Neural progenitor cell (in vitro differentiated cells): ENCODE data around the gene PWWP2B. TPM values are rescaled to one million over a fixed set of nuclear protein-coding genes. Genes with fewer than 3 reads are reported as not detected.
A peak's percentile ranks its signal among the peaks of the same experiment; 100 is the strongest.

Source experiments
- DNase-seq: peaks from one replicate; pipeline ENCODE4 v3.0.0-alpha.2; 2016; ENCODE audit warnings: low spot score
- H2AFZ ChIP-seq: fragments of 200-600 bp; sonication (generic); replicated peaks from 2 replicates; pipeline ENCODE4 v1.6.1; 2016; ENCODE audit warnings: antibody characterized with exemption
- H3F3A ChIP-seq: fragments of 200-600 bp; sonication (generic); 2 replicates; pipeline ENCODE4 v1.6.1; 2016; ENCODE audit warnings: antibody characterized with exemption, low read depth
- H3K27ac ChIP-seq: fragments of 200-600 bp; sonication (generic); 2 replicates; pipeline ENCODE4 v1.5.1; 2016; ENCODE audit warnings: mild to moderate bottlenecking
- H3K27me3 ChIP-seq: fragments of 200-600 bp; sonication (generic); 2 replicates; pipeline ENCODE4 v1.6.1; 2016; ENCODE audit warnings: mild to moderate bottlenecking, moderate library complexity
- H3K36me3 ChIP-seq: fragments of 200-600 bp; sonication (generic); 2 replicates; pipeline ENCODE4 v1.5.1; 2016
- H3K4me1 ChIP-seq: fragments of 200-600 bp; sonication (generic); 2 replicates; pipeline ENCODE4 v1.6.1; 2016; ENCODE audit warnings: mixed run types
- H3K4me2 ChIP-seq: fragments of 200-600 bp; sonication (generic); 2 replicates; pipeline ENCODE4 v1.6.1; 2016
- H3K4me3 ChIP-seq: fragments of 200-600 bp; sonication (generic); 2 replicates; pipeline ENCODE4 v1.5.1; 2016
- H3K79me2 ChIP-seq: fragments of 200-600 bp; sonication (generic); 2 replicates; pipeline ENCODE4 v1.6.1; 2016; ENCODE audit warnings: low read depth
- H3K9ac ChIP-seq: fragments of 200-600 bp; sonication (generic); 2 replicates; pipeline ENCODE4 v1.6.1; 2016
- H3K9me3 ChIP-seq: fragments of 200-600 bp; sonication (generic); 2 replicates; pipeline ENCODE4 v1.5.1; 2016; ENCODE audit warnings: low read depth
- H4K20me1 ChIP-seq: fragments of 200-600 bp; sonication (generic); 2 replicates; pipeline ENCODE4 v1.6.1; 2016; ENCODE audit warnings: low read depth
- H3K27ac Mint-ChIP-seq: 3 replicates; pipeline ENCODE4 v1.8.0; 2021; ENCODE audit warnings: mixed read lengths
- H3K27me3 Mint-ChIP-seq: 2 replicates; pipeline ENCODE4 v1.8.0; 2022; ENCODE audit warnings: low read depth, mild to moderate bottlenecking, inconsistent platforms, moderate library complexity, mixed read lengths; ENCODE audit not compliant: insufficient read depth
- H3K36me3 Mint-ChIP-seq: 3 replicates; pipeline ENCODE4 v1.8.0; 2021; ENCODE audit warnings: mixed read lengths
- H3K4me1 Mint-ChIP-seq: 3 replicates; pipeline ENCODE4 v1.8.0; 2021; ENCODE audit warnings: mixed read lengths
- H3K4me3 Mint-ChIP-seq: 3 replicates; pipeline ENCODE4 v1.8.0; 2021; ENCODE audit warnings: mild to moderate bottlenecking, moderate library complexity, mixed read lengths
- H3K9me3 Mint-ChIP-seq: 3 replicates; pipeline ENCODE4 v1.8.0; 2020; ENCODE audit warnings: mixed read lengths
- EZH2 ChIP-seq: fragments of 200-600 bp; sonication (generic); IDR thresholded peaks from 2 replicates; pipeline ENCODE4 v1.6.1; 2017; ENCODE audit warnings: antibody characterized with exemption, mild to moderate bottlenecking, moderate library complexity
- EZH2phosphoT487 ChIP-seq: fragments of 200-600 bp; sonication (generic); IDR thresholded peaks from 2 replicates; pipeline ENCODE4 v1.6.1; 2017; ENCODE audit warnings: antibody characterized with exemption
- total RNA-seq: library from RNA; depleted of rRNA; stranded (reverse); fragments of >200 nt; gene quantifications from 2 replicates; pipeline ENCODE4 v1.2.3, GENCODE V29; 2015; ENCODE audit warnings: low replicate concordance
- TF ChIP-seq, protein P1 (sequence below): fragments of 200-600 bp; sonication (generic); IDR thresholded peaks from 2 replicates; pipeline ENCODE4 v1.5.1; 2017; ENCODE audit warnings: antibody characterized with exemption, mild to moderate bottlenecking

Gene PWWP2B
- total RNA-seq, 1 donor from 2014 or later = 0.34 TPM

DNA sequence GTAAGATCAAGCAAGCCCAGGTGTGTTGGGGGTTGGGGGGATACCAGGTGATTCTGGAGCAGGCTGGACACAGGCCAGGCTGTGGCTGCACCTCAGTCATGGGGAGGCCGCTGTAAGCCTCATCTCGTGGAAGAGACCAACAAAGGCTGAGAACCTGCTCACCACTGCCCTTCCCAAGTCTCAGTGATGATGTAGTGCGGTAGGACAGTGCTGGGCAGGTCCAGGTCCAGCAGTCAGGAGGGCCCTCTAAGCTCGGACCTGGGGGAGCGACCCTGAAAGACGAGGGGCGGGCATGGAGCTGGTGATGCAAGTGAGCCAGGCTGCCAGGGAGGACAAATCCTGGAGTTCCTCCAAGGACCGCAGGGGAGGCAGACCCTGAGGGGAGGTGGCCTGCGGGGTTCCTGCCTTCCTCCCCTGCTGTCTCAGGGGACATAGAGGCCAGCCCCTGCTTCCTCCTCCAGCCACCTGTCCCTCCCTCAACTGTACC is 3.3 kb upstream of the PWWP2B start:
- Histone ChIP-seq H3K9ac (no peak overlapping the region), H3K79me2 (no peaks in the 10 kb centered on the region), H4K20me1 (peaks cover 9% of the 10 kb centered on the region), H3K4me2 (no peak overlapping the region), H3K27me3 (peaks cover 46% of the 10 kb centered on the region), H3K27ac (no peak overlapping the region), H2AFZ (no peak overlapping the region), H3K4me1 (peaks cover 19% of the 10 kb centered on the region), H3K4me3 (no peak overlapping the region), H3K36me3 (no peaks in the 10 kb centered on the region), H3K9me3 (no peaks in the 10 kb centered on the region), H3F3A (peaks cover 25% of the 10 kb centered on the region)
- Mint-ChIP-seq H3K36me3 (no peaks in the 10 kb centered on the region), H3K9me3 (peaks cover 6% of the 10 kb centered on the region), H3K4me1 (peaks cover 5% of the 10 kb centered on the region), H3K27ac (no peak overlapping the region), H3K27me3 (peaks cover 19% of the 10 kb centered on the region), H3K4me3 (no peak overlapping the region)
- DNase-seq = no peak
- TF ChIP-seq EZH2 = no peak
- no peak for TF ChIP-seq EZH2phosphoT487
- TF ChIP-seq, protein P1, sequence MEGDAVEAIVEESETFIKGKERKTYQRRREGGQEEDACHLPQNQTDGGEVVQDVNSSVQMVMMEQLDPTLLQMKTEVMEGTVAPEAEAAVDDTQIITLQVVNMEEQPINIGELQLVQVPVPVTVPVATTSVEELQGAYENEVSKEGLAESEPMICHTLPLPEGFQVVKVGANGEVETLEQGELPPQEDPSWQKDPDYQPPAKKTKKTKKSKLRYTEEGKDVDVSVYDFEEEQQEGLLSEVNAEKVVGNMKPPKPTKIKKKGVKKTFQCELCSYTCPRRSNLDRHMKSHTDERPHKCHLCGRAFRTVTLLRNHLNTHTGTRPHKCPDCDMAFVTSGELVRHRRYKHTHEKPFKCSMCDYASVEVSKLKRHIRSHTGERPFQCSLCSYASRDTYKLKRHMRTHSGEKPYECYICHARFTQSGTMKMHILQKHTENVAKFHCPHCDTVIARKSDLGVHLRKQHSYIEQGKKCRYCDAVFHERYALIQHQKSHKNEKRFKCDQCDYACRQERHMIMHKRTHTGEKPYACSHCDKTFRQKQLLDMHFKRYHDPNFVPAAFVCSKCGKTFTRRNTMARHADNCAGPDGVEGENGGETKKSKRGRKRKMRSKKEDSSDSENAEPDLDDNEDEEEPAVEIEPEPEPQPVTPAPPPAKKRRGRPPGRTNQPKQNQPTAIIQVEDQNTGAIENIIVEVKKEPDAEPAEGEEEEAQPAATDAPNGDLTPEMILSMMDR = no peak

GRCh38 chr10:132394201-132394811 is 2.7 kb upstream of the PWWP2B start:
- H3K4me1 Mint-ChIP-seq = peaks cover 6% of the 10 kb centered on the region
- peaks cover 52% of the 10 kb centered on the region for H3K27me3 ChIP-seq
- peaks cover 9% of the 10 kb centered on the region for H4K20me1 ChIP-seq
- H3K27ac Mint-ChIP-seq = no peak overlapping the region
- H3K27ac ChIP-seq = no peak overlapping the region
- H3F3A ChIP-seq = peaks cover 20% of the 10 kb centered on the region
- no peak overlapping the region for H3K4me2 ChIP-seq
- no peaks in the 10 kb centered on the region for H3K9me3 ChIP-seq
- DNase-seq = no peak
- no peaks in the 10 kb centered on the region for H3K36me3 ChIP-seq
- H3K36me3 Mint-ChIP-seq = no peaks in the 10 kb centered on the region
- peaks cover 14% of the 10 kb centered on the region for H3K4me1 ChIP-seq
- peak overlapping the region; percentile 57 for H3K4me3 Mint-ChIP-seq
- no peaks in the 10 kb centered on the region for H3K79me2 ChIP-seq
- peaks cover 6% of the 10 kb centered on the region for H3K9me3 Mint-ChIP-seq
- H2AFZ ChIP-seq = no peak overlapping the region
- H3K4me3 ChIP-seq = no peak overlapping the region
- no peak overlapping the region for H3K9ac ChIP-seq
- no peak for TF ChIP-seq EZH2phosphoT487
- TF ChIP-seq, protein P1 = no peak
- no peak for TF ChIP-seq EZH2
- peaks cover 19% of the 10 kb centered on the region for H3K27me3 Mint-ChIP-seq

GRCh38 chr10:132394936-132395703 is 1.9 kb upstream of the PWWP2B start:
- no peak overlapping the region for H3K4me2 ChIP-seq

More at GRCh38 chr10:132394936-132395703, 1.9 kb upstream of the PWWP2B start:
- Mint-ChIP-seq H3K4me1 (peaks cover 10% of the 10 kb centered on the region), H3K36me3 (no peaks in the 10 kb centered on the region), H3K9me3 (peaks cover 6% of the 10 kb centered on the region), H3K27me3 (peaks cover 21% of the 10 kb centered on the region), H3K27ac (no peak overlapping the region), H3K4me3 (peak overlapping the region; percentile 52)
- H3K36me3 ChIP-seq = no peaks in the 10 kb centered on the region
- no peak overlapping the region for H3K9ac ChIP-seq
- H3K4me3 ChIP-seq = no peak overlapping the region
- H3K27ac ChIP-seq = no peak overlapping the region
- no peak for DNase-seq
- peaks cover 10% of the 10 kb centered on the region for H3K4me1 ChIP-seq
- peaks cover 55% of the 10 kb centered on the region for H3K27me3 ChIP-seq
- peaks cover 15% of the 10 kb centered on the region for H3F3A ChIP-seq
- peaks cover 9% of the 10 kb centered on the region for H4K20me1 ChIP-seq
- no peak overlapping the region for H2AFZ ChIP-seq
- TF ChIP-seq EZH2phosphoT487 (no peak), EZH2 (no peak)
- TF ChIP-seq, protein P1 = no peak
- no peaks in the 10 kb centered on the region for H3K9me3 ChIP-seq
- no peaks in the 10 kb centered on the region for H3K79me2 ChIP-seq
